Liver (tissue), 9 donors: ENCODE data around the gene OTUD1. TPM values are rescaled to one million over a fixed set of nuclear protein-coding genes. Genes with fewer than 3 reads are reported as not detected.

Experiments
- DNase-seq: peaks from one replicate; pipeline ENCODE4 v3.0.0-alpha.2; 2017; ENCODE audit warnings: low spot score
- H3K27ac ChIP-seq, 2 donors: one replicate each; pipeline ENCODE4 v1.7.0; 2013; ENCODE audit warnings: inconsistent platforms in 2 of 2, low read length in 2 of 2, control low read depth in 1 of 2, low read depth in 1 of 2, mild to moderate bottlenecking in 1 of 2
- H3K27me3 ChIP-seq, 4 donors: one replicate each; pipeline versions ENCODE4 v1.6.1 to v1.7.0; 2013; ENCODE audit warnings: low read length in 3 of 4, inconsistent platforms in 1 of 4, mild to moderate bottlenecking in 1 of 4, moderate library complexity in 1 of 4; ENCODE audit not compliant: control insufficient read depth in 4 of 4, insufficient read depth in 4 of 4
- H3K36me3 ChIP-seq, 4 donors: one replicate each; pipeline versions ENCODE4 v1.6.1 to v1.7.0; 2013; ENCODE audit warnings: low read length in 3 of 4, mild to moderate bottlenecking in 3 of 4, low read depth in 1 of 4, moderate library complexity in 1 of 4; ENCODE audit not compliant: control insufficient read depth in 4 of 4, insufficient read depth in 3 of 4
- H3K4me1 ChIP-seq, 4 donors: one replicate each; pipeline versions ENCODE4 v1.6.1 to v1.7.0; 2013; ENCODE audit warnings: low read length in 3 of 4, mild to moderate bottlenecking in 3 of 4, moderate library complexity in 1 of 4; ENCODE audit not compliant: control insufficient read depth in 4 of 4, insufficient read depth in 4 of 4
- H3K4me3 ChIP-seq, 3 donors: one replicate each; pipeline versions ENCODE4 v1.6.1 to v1.7.0; 2013; ENCODE audit warnings: low read length in 3 of 3, control low read depth in 1 of 3, low read depth in 1 of 3, mild to moderate bottlenecking in 1 of 3
- H3K9ac ChIP-seq, 2 donors: one replicate each; pipeline ENCODE4 v1.7.0; 2013; ENCODE audit warnings: low read length in 2 of 2, mild to moderate bottlenecking in 2 of 2, moderate library complexity in 2 of 2, control low read depth in 1 of 2, low read depth in 1 of 2
- H3K9me3 ChIP-seq, 4 donors: one replicate each; pipeline versions ENCODE4 v1.6.1 to v1.7.0; 2013; ENCODE audit warnings: low read length in 3 of 4; ENCODE audit not compliant: control insufficient read depth in 4 of 4
- EGR1 ChIP-seq, 2 donors: IDR thresholded peaks; 2 replicates each; pipeline ENCODE4 v1.6.1; 2016 to 2018; ENCODE audit warnings: antibody characterized with exemption in 2 of 2, low read depth in 2 of 2
- FOXA1 ChIP-seq: IDR thresholded peaks from 2 replicates; pipeline ENCODE4 v1.6.1; 2016; ENCODE audit warnings: antibody characterized with exemption
- FOXA2 ChIP-seq: IDR thresholded peaks from 2 replicates; pipeline ENCODE4 v1.6.1; 2016; ENCODE audit warnings: antibody characterized with exemption
- GABPA ChIP-seq, 2 donors: IDR thresholded peaks in 1 of 2; conservative IDR thresholded peaks in 1 of 2; 2 replicates each; pipeline ENCODE4 v1.6.1; 2016; ENCODE audit warnings: antibody characterized with exemption in 2 of 2, mild to moderate bottlenecking in 1 of 2, moderate library complexity in 1 of 2
- HNF4A ChIP-seq, 2 donors: conservative IDR thresholded peaks; 2 replicates each; pipeline ENCODE4 v1.6.1; 2016; ENCODE audit warnings: antibody characterized with exemption in 2 of 2, mild to moderate bottlenecking in 2 of 2
- HNF4G ChIP-seq: IDR thresholded peaks from 2 replicates; pipeline ENCODE4 v1.6.1; 2016; ENCODE audit warnings: antibody characterized with exemption
- JUND ChIP-seq, 2 donors: IDR thresholded peaks; 2 replicates each; pipeline ENCODE4 v1.6.1; 2016; ENCODE audit warnings: antibody characterized with exemption in 2 of 2
- NR2F2 ChIP-seq: IDR thresholded peaks from 2 replicates; pipeline ENCODE4 v1.6.1; 2016; ENCODE audit warnings: antibody characterized with exemption
- RAD21 ChIP-seq, 2 donors: IDR thresholded peaks; 2 replicates each; pipeline ENCODE4 v1.6.1; 2016; ENCODE audit warnings: antibody characterized with exemption in 2 of 2, mild to moderate bottlenecking in 2 of 2
- RXRA ChIP-seq, 2 donors: IDR thresholded peaks; 2 replicates each; pipeline ENCODE4 v1.6.1; 2017 to 2018; ENCODE audit warnings: antibody characterized with exemption in 2 of 2, mild to moderate bottlenecking in 1 of 2
- SP1 ChIP-seq: IDR thresholded peaks from 2 replicates; pipeline ENCODE4 v1.6.1; 2018; ENCODE audit warnings: antibody characterized with exemption, mild to moderate bottlenecking
- TAF1 ChIP-seq: conservative IDR thresholded peaks from 2 replicates; pipeline ENCODE4 v1.6.1; 2016; ENCODE audit warnings: antibody characterized with exemption, mild to moderate bottlenecking
- YY1 ChIP-seq: IDR thresholded peaks from 2 replicates; pipeline ENCODE4 v1.6.1; 2016; ENCODE audit warnings: antibody characterized with exemption, mild to moderate bottlenecking
- WGBS: extraction: QIAGEN DNeasy Blood & Tissue Kit; methylation state at CpG from one replicate; pipeline ENCODE4 v1.1.7; 2013; 5-methylcytosine and 5-hydroxymethylcytosine counted together
- polyA plus RNA-seq, 2 donors: library from polyadenylated mRNA; stranded (reverse) in 1 of 2; unstranded in 1 of 2; fragments of 200-250 nt in 1 of 2; fragments of >200 nt in 1 of 2; fragmentation: Nextera tagmentation in 1 of 2; extraction: Ambion mirVana in 1 of 2; gene quantifications; one replicate each; pipeline versions ENCODE4 v1.2.1 to v1.2.3, GENCODE V29; 2013 to 2015
- total RNA-seq, 2 donors: library from RNA; depleted of rRNA; stranded (reverse); fragments of >200 nt; gene quantifications; one replicate each; pipeline ENCODE4 v1.2.3, GENCODE V29; 2014
- TF ChIP-seq, protein P1 (sequence below): IDR thresholded peaks from 2 replicates; pipeline ENCODE4 v1.6.1; 2016; ENCODE audit warnings: antibody characterized with exemption
- TF ChIP-seq, protein P2 (sequence below): IDR thresholded peaks from 2 replicates; pipeline ENCODE4 v1.6.1; 2016; ENCODE audit warnings: antibody characterized with exemption
- TF ChIP-seq, protein P3 (sequence below): IDR thresholded peaks from 2 replicates; pipeline ENCODE4 v1.6.1; 2016; ENCODE audit warnings: antibody characterized with exemption, mild to moderate bottlenecking
- TF ChIP-seq, protein P4 (sequence below): IDR thresholded peaks from 2 replicates; pipeline ENCODE4 v1.6.1; 2016; ENCODE audit warnings: antibody characterized with exemption
- TF ChIP-seq, protein P5 (sequence below): fragments of 150-350 bp; IDR thresholded peaks from 2 replicates; pipeline ENCODE4 v1.5.1; 2017; ENCODE audit warnings: improper control_type of control experiment, low read depth, low read length; ENCODE audit not compliant: missing input control
- donor health status: healthy.
- donor health status: healthy.
- donor health status: healthy.
- donor health status: healthy.
- donor health status: healthy.

OTUD1 gene
- total and polyA plus RNA-seq, 4 donors: 1.5 to 5.9 (median 2.9) TPM

DNA sequence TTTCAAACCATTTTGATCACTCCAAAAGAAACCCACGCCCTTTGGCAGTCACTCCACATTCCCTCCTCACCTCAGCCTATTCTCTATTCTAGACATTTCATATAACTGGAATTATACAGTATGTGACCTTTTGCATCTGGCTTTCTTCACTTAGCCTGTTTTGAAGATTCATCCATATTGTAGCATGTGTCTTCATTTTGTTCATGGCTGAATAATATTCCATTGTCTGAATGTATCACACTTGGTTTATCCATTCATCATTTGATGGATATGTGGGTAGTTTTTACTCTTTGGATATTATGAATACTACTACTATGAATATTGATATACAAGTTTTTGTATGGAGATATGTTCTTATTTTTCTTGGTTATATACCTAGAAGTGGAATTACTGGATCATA lies 3.5 kb upstream of the OTUD1 start:
- no peak overlapping the region for H3K4me3 ChIP-seq
- DNase-seq: no peak
- peaks cover 0 to 5% (median 4%) of the 10 kb centered on the region in 4 donors for H3K4me1 ChIP-seq
- H3K27me3 ChIP-seq: no peaks in the 10 kb centered on the region
- H3K9ac ChIP-seq: no peak overlapping the region
- no peak for TF ChIP-seq YY1
- no peak for TF ChIP-seq NR2F2
- TF ChIP-seq, protein P1, sequence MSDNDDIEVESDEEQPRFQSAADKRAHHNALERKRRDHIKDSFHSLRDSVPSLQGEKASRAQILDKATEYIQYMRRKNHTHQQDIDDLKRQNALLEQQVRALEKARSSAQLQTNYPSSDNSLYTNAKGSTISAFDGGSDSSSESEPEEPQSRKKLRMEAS: no peak
- TF ChIP-seq FOXA1: no peak
- TF ChIP-seq, protein P2, sequence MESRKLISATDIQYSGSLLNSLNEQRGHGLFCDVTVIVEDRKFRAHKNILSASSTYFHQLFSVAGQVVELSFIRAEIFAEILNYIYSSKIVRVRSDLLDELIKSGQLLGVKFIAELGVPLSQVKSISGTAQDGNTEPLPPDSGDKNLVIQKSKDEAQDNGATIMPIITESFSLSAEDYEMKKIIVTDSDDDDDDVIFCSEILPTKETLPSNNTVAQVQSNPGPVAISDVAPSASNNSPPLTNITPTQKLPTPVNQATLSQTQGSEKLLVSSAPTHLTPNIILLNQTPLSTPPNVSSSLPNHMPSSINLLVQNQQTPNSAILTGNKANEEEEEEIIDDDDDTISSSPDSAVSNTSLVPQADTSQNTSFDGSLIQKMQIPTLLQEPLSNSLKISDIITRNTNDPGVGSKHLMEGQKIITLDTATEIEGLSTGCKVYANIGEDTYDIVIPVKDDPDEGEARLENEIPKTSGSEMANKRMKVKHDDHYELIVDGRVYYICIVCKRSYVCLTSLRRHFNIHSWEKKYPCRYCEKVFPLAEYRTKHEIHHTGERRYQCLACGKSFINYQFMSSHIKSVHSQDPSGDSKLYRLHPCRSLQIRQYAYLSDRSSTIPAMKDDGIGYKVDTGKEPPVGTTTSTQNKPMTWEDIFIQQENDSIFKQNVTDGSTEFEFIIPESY: no peak
- no peak for TF ChIP-seq RXRA (IDR thresholded peaks at IDR 0.05)
- no peak for TF ChIP-seq EGR1 (IDR thresholded peaks at IDR 0.05; ENCODE audit: low read depth in 2 of 2)
- TF ChIP-seq TAF1: no peak
- TF ChIP-seq FOXA2: no peak
- no peak for TF ChIP-seq GABPA (IDR thresholded peaks at IDR 0.05 in 1 of 2, conservative IDR thresholded peaks at IDR 0.05 in 1 of 2)
- TF ChIP-seq, protein P3, sequence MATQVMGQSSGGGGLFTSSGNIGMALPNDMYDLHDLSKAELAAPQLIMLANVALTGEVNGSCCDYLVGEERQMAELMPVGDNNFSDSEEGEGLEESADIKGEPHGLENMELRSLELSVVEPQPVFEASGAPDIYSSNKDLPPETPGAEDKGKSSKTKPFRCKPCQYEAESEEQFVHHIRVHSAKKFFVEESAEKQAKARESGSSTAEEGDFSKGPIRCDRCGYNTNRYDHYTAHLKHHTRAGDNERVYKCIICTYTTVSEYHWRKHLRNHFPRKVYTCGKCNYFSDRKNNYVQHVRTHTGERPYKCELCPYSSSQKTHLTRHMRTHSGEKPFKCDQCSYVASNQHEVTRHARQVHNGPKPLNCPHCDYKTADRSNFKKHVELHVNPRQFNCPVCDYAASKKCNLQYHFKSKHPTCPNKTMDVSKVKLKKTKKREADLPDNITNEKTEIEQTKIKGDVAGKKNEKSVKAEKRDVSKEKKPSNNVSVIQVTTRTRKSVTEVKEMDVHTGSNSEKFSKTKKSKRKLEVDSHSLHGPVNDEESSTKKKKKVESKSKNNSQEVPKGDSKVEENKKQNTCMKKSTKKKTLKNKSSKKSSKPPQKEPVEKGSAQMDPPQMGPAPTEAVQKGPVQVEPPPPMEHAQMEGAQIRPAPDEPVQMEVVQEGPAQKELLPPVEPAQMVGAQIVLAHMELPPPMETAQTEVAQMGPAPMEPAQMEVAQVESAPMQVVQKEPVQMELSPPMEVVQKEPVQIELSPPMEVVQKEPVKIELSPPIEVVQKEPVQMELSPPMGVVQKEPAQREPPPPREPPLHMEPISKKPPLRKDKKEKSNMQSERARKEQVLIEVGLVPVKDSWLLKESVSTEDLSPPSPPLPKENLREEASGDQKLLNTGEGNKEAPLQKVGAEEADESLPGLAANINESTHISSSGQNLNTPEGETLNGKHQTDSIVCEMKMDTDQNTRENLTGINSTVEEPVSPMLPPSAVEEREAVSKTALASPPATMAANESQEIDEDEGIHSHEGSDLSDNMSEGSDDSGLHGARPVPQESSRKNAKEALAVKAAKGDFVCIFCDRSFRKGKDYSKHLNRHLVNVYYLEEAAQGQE: no peak
- TF ChIP-seq, protein P4, sequence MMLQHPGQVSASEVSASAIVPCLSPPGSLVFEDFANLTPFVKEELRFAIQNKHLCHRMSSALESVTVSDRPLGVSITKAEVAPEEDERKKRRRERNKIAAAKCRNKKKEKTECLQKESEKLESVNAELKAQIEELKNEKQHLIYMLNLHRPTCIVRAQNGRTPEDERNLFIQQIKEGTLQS: no peak
- TF ChIP-seq JUND (IDR thresholded peaks at IDR 0.05): no peak
- TF ChIP-seq RAD21 (IDR thresholded peaks at IDR 0.05): no peak
- TF ChIP-seq SP1: no peak
- TF ChIP-seq HNF4A (conservative IDR thresholded peaks at IDR 0.05): no peak
- TF ChIP-seq HNF4G: no peak
- TF ChIP-seq, protein P5, sequence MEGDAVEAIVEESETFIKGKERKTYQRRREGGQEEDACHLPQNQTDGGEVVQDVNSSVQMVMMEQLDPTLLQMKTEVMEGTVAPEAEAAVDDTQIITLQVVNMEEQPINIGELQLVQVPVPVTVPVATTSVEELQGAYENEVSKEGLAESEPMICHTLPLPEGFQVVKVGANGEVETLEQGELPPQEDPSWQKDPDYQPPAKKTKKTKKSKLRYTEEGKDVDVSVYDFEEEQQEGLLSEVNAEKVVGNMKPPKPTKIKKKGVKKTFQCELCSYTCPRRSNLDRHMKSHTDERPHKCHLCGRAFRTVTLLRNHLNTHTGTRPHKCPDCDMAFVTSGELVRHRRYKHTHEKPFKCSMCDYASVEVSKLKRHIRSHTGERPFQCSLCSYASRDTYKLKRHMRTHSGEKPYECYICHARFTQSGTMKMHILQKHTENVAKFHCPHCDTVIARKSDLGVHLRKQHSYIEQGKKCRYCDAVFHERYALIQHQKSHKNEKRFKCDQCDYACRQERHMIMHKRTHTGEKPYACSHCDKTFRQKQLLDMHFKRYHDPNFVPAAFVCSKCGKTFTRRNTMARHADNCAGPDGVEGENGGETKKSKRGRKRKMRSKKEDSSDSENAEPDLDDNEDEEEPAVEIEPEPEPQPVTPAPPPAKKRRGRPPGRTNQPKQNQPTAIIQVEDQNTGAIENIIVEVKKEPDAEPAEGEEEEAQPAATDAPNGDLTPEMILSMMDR: no peak
- H3K27ac ChIP-seq: no peak overlapping the region
- no peaks in the 10 kb centered on the region for H3K9me3 ChIP-seq
- 97% methylated on average over 1 of the region's 1 CpG for WGBS
- H3K36me3 ChIP-seq: no peaks in the 10 kb centered on the region
